GM12873 (cell line): ENCODE measurements around the gene LRCOL1.

ENCODE experiments used
- TF ChIP-seq, protein P1 (sequence below): IDR thresholded peaks from 2 replicates; pipeline ENCODE4 v1.5.1; 2012; ENCODE audit warnings: low read depth, mild to moderate bottlenecking, moderate library complexity, low read length, control low read depth; ENCODE audit not compliant: insufficient read depth; ENCODE audit errors: missing control alignments

The LRCOL1 gene

DNA sequence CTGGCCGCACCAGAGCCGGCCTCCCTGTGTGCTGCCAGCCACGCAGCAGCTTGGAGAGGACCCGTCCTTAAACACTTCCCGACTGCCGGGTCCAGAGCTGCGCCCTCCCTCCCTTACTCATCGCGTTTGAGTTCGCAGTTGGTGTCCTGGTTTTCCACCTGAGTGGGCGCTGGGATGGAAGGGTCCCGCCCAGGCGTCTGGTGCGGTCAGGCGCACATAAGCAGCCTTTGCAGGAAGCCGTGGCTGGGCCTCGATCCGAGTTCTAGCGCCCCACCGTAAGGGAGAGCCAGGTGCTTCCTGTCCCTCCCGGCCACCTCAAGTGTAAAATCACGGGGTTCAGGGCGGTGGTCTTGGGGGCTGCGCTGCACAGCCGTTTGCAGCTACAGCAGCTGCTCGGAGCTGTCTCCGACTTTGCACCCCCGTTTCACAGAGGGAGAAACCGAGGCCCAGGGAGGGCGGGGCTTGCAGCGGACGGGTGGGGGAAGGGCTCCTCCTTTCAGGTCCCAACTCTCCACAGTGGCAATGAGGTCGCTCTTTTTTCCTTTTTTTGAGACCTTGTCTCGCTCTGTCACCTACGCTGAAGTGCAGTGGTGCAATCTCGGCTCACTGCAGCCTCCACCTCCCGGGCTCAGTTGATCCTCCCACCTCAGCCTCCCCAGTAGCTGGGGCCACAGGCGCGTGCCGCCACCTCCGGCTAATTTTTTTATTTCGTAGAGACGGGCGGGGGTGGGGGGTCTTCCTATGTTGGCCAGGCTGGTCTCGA, 51.3 kb downstream of the LRCOL1 start:
- TF ChIP-seq, protein P1, sequence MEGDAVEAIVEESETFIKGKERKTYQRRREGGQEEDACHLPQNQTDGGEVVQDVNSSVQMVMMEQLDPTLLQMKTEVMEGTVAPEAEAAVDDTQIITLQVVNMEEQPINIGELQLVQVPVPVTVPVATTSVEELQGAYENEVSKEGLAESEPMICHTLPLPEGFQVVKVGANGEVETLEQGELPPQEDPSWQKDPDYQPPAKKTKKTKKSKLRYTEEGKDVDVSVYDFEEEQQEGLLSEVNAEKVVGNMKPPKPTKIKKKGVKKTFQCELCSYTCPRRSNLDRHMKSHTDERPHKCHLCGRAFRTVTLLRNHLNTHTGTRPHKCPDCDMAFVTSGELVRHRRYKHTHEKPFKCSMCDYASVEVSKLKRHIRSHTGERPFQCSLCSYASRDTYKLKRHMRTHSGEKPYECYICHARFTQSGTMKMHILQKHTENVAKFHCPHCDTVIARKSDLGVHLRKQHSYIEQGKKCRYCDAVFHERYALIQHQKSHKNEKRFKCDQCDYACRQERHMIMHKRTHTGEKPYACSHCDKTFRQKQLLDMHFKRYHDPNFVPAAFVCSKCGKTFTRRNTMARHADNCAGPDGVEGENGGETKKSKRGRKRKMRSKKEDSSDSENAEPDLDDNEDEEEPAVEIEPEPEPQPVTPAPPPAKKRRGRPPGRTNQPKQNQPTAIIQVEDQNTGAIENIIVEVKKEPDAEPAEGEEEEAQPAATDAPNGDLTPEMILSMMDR = no peak

DNA sequence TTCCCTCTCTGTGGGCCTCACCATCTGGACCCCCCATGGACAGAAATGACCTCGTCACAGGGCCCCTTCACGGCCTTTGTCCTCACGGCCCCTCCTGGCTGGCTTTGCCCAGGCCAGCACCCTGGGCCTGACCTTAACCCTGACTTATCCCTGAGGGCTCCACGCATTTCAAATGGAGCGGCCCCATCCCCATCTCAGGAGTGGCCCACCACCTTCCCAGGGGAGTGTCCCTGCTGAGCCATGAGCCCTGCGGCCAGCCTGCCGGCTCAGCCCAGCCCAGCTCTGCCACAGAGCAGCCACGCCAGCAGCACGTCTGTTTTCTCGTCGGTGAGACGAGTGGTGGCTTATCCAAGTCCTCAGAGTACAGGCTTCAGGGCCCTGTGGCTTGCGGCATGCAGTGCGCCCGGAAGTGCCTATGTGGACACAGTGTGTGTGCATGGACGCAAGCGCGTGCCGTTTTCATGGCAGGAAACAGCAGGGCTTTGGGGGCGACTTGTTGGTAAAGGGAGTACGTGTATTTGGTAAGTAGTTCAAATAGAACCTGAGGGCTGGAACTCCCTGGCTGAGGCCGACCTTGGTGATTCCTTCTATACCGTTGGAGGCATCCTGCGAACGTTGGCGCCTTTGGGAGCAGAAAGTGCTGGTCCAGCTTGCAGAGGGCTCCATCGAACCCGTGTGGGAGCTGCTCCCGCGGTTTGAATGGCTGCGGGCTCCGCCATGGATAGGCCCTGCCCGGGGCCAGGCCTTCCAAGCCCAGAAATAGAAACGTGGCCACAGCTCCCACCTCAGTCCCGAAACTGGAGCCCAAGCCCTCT, 52.1 kb downstream of the LRCOL1 start:
- TF ChIP-seq, protein P1 = no peak

DNA sequence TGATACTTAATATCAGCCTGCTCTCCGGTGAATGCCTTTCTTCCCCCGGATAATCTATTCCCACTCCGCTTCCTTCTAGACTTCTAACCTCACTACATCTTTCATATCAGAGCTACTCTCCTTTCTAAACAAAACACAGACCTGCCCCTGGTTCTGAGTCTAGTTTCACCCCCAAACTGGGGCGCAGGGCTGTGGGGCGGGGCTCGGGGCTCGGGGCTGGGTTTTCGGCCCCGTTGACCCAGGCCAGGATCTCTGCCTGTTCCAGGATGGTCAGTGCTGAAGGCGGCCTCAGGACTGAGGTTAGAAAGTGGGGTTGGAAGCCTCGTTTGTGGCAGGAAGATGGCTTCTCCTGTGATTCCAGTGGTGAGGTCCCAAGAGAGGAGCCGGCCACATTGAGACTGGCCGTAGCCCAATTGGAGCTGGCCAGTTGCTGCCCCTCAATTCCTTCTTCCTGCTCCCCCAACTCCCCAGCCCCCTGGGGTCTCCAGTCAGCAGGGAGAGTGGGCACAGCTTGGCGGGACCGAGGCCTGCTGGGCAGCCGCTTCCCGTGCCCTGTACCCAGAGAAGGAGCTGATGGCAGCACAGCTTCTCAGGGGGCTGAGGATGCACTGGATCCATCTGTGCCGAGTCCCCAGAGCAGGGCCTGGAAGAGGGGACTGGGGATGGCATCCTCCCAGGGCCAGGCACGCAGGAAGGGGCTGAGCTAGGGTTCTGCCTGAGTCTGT, 52.9 kb downstream of the LRCOL1 start:
- TF ChIP-seq, protein P1 = no peak

DNA sequence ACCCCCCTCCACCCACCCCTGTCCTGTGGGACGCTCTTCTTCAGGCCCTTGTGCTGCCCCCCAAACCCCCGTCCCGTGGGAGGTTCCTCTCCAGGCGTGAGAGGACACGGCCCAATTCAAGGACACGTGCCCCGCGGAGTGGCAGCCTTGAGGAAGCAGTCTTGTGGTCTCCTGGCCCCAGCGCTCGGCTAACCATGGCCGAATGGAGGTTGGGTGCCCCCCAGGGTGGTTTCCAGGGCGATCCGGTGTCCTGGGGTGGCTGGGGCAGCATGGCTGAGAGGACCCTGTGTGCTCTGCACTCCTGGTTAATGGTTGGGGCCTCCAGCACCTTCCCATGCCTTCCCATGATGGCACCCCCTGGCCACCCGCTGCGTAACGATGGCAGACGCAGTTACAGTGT, 53.6 kb downstream of the LRCOL1 start:
- TF ChIP-seq, protein P1 = no peak

DNA sequence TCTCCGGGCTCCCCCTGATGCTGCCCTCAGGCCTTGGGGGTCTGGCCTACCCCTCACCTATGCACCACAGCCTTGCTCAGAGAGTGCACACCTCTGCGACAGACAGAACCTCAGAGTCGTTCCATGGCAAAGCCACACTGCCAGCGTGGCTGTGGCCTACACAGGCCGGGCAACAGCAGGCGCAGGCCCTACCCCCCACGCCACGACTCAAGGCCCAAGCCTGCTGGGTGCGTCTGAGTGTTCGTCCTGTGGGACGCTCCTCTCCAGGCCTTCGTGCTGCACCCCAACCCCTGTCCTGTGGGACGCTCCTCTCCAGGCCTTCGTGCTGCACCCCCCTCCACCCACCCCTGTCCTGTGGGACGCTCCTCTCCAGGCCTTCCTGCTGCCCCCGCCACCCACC, 54.2 kb downstream of the LRCOL1 start:
- TF ChIP-seq, protein P1 = no peak

DNA sequence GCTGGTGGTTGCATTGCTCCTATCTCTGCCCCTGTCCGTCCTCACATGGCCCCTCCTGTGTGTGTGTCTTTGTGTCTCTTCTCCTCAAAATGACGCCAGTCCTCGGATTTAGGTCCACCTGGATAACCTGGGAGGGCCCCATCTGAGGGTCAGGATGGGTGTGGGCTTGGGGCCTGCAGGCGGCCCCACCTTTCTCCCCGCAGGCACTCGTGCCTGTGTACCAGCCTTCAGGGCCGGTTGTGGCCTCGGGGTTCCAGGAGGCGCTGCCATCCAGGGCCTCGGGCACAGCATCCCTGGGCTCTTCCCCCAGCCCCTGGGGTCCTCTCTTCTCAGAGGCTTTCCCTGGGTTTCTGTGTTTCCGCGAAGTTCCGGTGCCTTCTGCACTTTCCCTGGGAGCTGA, 54.7 kb downstream of the LRCOL1 start:
- TF ChIP-seq, protein P1 = no peak
